HL-60 (cell line): ENCODE data around the gene HDGF.

Source experiments
- DNase-seq, 2 experiments: peaks; one replicate each; pipeline ENCODE4 v3.0.0-alpha.2; 2010 to 2020; ENCODE audit warnings: low read depth in 1 of 2, low spot score in 1 of 2
- H3K27ac ChIP-seq: fragments of 250-450 bp; sonication (Bioruptor Pico); replicated peaks from 2 replicates; pipeline ENCODE4 v1.5.1; 2020; ENCODE audit warnings: mild to moderate bottlenecking, moderate library complexity
- H3K27me3 ChIP-seq: fragments of 250-450 bp; sonication (Bioruptor Pico); 2 replicates; pipeline ENCODE4 v1.5.1; 2021; ENCODE audit warnings: mild to moderate bottlenecking, moderate library complexity; ENCODE audit not compliant: insufficient read depth, poor library complexity, severe bottlenecking
- H3K4me3 ChIP-seq: replicated peaks from 2 replicates; pipeline ENCODE4 v1.5.1; 2011; ENCODE audit warnings: mild to moderate bottlenecking, control low read depth, low read length; ENCODE audit not compliant: insufficient read depth
- CTCF ChIP-seq: IDR thresholded peaks from one replicate; pipeline ENCODE4 v1.5.1; 2011; ENCODE audit warnings: low read length, control low read depth, inconsistent platforms; ENCODE audit not compliant: insufficient read depth
- GABPA ChIP-seq: IDR thresholded peaks from 2 replicates; pipeline ENCODE4 v1.6.1; 2012; ENCODE audit warnings: low read depth
- POLR2AphosphoS5 ChIP-seq: IDR thresholded peaks from 2 replicates; pipeline ENCODE4 v1.6.1; 2012; ENCODE audit warnings: low read depth
- SPI1 ChIP-seq: IDR thresholded peaks from 2 replicates; pipeline ENCODE4 v1.6.1; 2012; ENCODE audit warnings: low read depth, mild to moderate bottlenecking, borderline replicate concordance
- TF ChIP-seq, protein P1 (sequence below): IDR thresholded peaks from 2 replicates; pipeline ENCODE4 v1.6.1; 2012; ENCODE audit warnings: low read depth; ENCODE audit not compliant: insufficient replicate concordance

Gene HDGF

DNA sequence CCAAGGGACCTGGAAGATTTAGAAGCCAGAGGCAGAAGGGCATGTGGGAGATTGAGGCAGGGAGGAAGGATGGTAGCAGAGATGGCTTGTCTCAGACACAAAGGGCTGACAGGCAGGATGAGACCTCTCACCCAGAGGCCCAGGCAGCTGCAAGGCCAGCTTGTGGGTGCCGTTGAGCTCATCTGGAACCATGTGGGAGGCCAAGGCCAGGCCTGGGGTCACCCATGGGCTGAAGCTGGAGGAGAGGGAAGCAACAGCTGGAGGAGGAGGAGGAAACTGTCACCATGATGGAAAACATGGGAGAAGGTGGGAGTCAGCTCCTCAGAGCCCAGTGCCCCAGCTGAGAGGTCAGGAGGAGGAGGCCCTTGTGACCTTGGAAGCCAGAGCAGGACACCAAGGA is 52.5 kb downstream of the HDGF start:
- DNase-seq: no peak
- Histone ChIP-seq H3K27ac (no peak overlapping the region), H3K27me3 (peaks cover 14% of the 10 kb centered on the region), H3K4me3 (no peak overlapping the region)
- TF ChIP-seq, protein P1, sequence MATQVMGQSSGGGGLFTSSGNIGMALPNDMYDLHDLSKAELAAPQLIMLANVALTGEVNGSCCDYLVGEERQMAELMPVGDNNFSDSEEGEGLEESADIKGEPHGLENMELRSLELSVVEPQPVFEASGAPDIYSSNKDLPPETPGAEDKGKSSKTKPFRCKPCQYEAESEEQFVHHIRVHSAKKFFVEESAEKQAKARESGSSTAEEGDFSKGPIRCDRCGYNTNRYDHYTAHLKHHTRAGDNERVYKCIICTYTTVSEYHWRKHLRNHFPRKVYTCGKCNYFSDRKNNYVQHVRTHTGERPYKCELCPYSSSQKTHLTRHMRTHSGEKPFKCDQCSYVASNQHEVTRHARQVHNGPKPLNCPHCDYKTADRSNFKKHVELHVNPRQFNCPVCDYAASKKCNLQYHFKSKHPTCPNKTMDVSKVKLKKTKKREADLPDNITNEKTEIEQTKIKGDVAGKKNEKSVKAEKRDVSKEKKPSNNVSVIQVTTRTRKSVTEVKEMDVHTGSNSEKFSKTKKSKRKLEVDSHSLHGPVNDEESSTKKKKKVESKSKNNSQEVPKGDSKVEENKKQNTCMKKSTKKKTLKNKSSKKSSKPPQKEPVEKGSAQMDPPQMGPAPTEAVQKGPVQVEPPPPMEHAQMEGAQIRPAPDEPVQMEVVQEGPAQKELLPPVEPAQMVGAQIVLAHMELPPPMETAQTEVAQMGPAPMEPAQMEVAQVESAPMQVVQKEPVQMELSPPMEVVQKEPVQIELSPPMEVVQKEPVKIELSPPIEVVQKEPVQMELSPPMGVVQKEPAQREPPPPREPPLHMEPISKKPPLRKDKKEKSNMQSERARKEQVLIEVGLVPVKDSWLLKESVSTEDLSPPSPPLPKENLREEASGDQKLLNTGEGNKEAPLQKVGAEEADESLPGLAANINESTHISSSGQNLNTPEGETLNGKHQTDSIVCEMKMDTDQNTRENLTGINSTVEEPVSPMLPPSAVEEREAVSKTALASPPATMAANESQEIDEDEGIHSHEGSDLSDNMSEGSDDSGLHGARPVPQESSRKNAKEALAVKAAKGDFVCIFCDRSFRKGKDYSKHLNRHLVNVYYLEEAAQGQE: no peak
- TF ChIP-seq POLR2AphosphoS5 (no peak), CTCF (no peak), SPI1 (no peak), GABPA (no peak)

- peaks cover 17% of the 10 kb centered on the region for H3K27me3 ChIP-seq
- H3K4me3 ChIP-seq: no peak overlapping the region
- no peak for DNase-seq
- TF ChIP-seq SPI1: no peak
- TF ChIP-seq, protein P1: no peak
- no peak overlapping the region for H3K27ac ChIP-seq
These were observed 54.0 kb downstream of the HDGF start for GRCh38 chr1:156697481-156697880.

- DNase-seq: no peak
- Histone ChIP-seq H3K27ac (no peak overlapping the region), H3K4me3 (no peak overlapping the region), H3K27me3 (peaks cover 23% of the 10 kb centered on the region)
- no peak for TF ChIP-seq SPI1
- no peak for TF ChIP-seq POLR2AphosphoS5
- no peak for TF ChIP-seq GABPA
- no peak for TF ChIP-seq CTCF
- TF ChIP-seq, protein P1: no peak
These were observed 54.7 kb downstream of the HDGF start for GRCh38 chr1:156696755-156697154.

GRCh38 chr1:156694690-156694962 is 56.8 kb downstream of the HDGF start:
- Histone ChIP-seq H3K4me3 (no peak overlapping the region), H3K27me3 (peaks cover 40% of the 10 kb centered on the region), H3K27ac (no peak overlapping the region)
- DNase-seq: no peak
- TF ChIP-seq SPI1: no peak
- no peak for TF ChIP-seq CTCF
- TF ChIP-seq POLR2AphosphoS5: no peak
- TF ChIP-seq GABPA: no peak
- TF ChIP-seq, protein P1: no peak
